Measurements from ENCODE around the gene TECTB.

Gene TECTB

DNA sequence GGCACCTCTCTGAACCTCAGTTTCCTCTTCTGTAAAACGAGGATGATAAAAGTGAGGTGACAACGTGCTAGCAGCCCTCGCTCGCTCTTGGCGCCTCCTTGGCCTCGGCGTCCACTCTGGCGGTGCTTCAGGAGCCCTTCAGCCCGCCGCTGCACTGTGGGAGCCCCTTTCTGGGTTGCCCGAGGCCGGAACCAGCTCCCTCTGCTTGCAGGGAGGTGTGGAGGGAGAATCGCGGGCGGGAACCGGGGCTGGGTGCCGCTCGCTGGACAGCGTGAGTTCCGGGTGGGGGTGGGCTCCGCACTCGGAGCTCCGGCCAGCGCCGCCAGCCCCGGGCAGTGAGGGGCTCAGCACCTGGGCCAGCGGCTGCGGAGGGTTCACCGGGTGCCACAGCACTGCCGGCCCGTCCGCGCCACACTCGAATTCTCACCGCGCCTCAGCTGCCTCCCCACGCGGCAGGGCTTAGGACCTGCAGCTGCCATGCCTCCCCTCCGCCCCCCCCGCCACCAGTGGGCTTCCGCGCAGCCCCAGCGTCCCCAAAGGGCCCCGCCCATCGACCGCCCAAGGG, 66.4 kb downstream of the TECTB start:
- H3K4me1 ChIP-seq = 0 out of 2 replicates have a peak, but pooled peaks cover 7% of the 10 kb centered on the region
- no peak overlapping the region for H3K4me3 ChIP-seq
- no peaks in the 10 kb centered on the region for H3K36me3 ChIP-seq
- no peak for TF ChIP-seq Cebpa-rat (IDR thresholded peaks at IDR 0.05)
- no peaks in the 10 kb centered on the region for H3K27me3 ChIP-seq
- peaks cover 12% of the 10 kb centered on the region; the same call in 1 of the 2 replicates for H3K9me3 ChIP-seq
- H3K27ac ChIP-seq = no peak overlapping the region
- H4K20me1 ChIP-seq = no peaks in the 10 kb centered on the region
- H3K4me2 ChIP-seq = no peak overlapping the region
- H3K9ac ChIP-seq = no peak overlapping the region

DNA sequence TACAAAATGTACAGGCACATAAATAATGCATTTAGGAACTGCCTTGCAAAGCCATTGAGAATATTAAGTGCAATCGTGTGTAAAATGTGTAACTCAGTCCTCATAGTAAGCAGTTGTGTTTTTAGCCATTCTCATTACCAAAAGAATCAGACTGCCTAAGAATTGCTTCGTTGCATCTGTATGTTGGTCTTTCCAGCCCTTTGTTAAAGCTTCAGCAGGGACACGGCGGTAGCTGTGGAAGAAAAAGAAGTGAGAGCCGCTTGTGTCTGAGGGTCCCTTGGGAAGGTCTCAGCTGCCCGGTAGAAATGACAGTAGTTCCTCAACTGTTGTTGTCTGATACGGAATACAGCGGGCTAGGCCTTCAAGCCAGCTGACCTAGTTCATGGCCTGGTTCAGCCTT, 67.9 kb downstream of the TECTB start:
- peak overlapping the region; percentile 8; the same call in 1 of the 2 replicates for H3K4me2 ChIP-seq
- H3K4me3 ChIP-seq = no peak overlapping the region
- H3K4me1 ChIP-seq = 0 out of 2 replicates have a peak, but pooled peaks cover 7% of the 10 kb centered on the region
- no peaks in the 10 kb centered on the region for H3K27me3 ChIP-seq
- TF ChIP-seq Cebpa-rat (IDR thresholded peaks at IDR 0.05) = no peak
- H3K36me3 ChIP-seq = no peaks in the 10 kb centered on the region
- no peaks in the 10 kb centered on the region for H4K20me1 ChIP-seq
- no peak overlapping the region for H3K27ac ChIP-seq
- H3K9ac ChIP-seq = no peak overlapping the region
- peaks cover 12% of the 10 kb centered on the region; the same call in 1 of the 2 replicates for H3K9me3 ChIP-seq

DNA sequence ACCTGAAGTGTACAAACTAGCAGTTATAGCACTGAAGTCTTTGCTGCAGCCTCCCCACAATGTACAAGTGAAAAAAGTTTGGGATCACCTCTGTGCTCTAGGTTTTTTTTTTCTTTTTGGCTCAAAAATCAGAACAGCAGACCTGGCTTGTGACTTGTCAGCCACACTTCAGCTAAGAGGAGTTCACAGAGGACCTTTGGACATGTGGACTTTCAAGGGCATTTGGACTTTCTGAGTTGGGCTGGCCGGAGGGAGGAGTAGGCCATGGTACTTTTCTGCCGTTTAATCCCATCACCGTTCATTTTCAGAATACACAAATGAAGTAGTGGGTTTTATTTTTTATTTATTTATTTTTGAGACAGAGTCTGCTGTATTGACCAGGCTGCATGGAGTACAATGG, 68.8 kb downstream of the TECTB start:
- H3K4me1 ChIP-seq = 0 out of 2 replicates have a peak, but pooled peaks cover 7% of the 10 kb centered on the region
- no peaks in the 10 kb centered on the region for H4K20me1 ChIP-seq
- H3K9ac ChIP-seq = no peak overlapping the region
- H3K4me3 ChIP-seq = no peak overlapping the region
- H3K27me3 ChIP-seq = no peaks in the 10 kb centered on the region
- no peak overlapping the region for H3K27ac ChIP-seq
- H3K4me2 ChIP-seq = no peak overlapping the region
- H3K9me3 ChIP-seq = peaks cover 12% of the 10 kb centered on the region; the same call in 1 of the 2 replicates
- no peaks in the 10 kb centered on the region for H3K36me3 ChIP-seq
- no peak for TF ChIP-seq Cebpa-rat (IDR thresholded peaks at IDR 0.05)

DNA sequence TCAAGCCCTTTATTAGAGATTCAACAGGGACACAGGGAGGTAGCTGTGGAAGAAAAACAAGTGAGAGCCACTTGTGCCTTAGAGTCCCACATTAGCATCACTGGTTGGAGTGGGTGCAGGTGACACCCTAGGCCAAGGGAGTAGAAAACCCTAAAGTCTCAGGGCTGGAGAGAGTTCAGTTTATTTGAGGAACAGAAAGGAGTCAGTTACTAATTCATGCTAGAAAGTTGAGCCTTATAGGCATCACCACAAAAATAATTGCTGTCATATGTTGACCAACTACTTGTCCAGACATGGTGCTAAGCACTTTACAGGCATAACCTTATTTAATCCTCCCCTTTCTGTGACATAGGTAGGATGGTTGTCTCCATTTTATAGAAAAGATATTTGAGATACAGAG, 69.8 kb downstream of the TECTB start:
- H3K4me3 ChIP-seq = no peak overlapping the region
- 0 out of 2 replicates have a peak, but pooled peaks cover 7% of the 10 kb centered on the region for H3K4me1 ChIP-seq
- H3K4me2 ChIP-seq = no peak overlapping the region
- H3K9me3 ChIP-seq = peaks cover 12% of the 10 kb centered on the region; the same call in 1 of the 2 replicates
- no peak overlapping the region for H3K9ac ChIP-seq
- H3K36me3 ChIP-seq = no peaks in the 10 kb centered on the region
- TF ChIP-seq Cebpa-rat (IDR thresholded peaks at IDR 0.05) = no peak
- no peaks in the 10 kb centered on the region for H3K27me3 ChIP-seq
- H4K20me1 ChIP-seq = no peaks in the 10 kb centered on the region
- no peak overlapping the region for H3K27ac ChIP-seq
